HepG2 (cell line): ENCODE data around the gene EPS8L1. TPM values are rescaled to one million over a fixed set of nuclear protein-coding genes. Genes with fewer than 3 reads are reported as not detected.

Experiments used
- CCAR2 ChIP-seq: fragments of 200-400 bp; formaldehyde crosslinking; optimal IDR thresholded peaks from 2 replicates; pipeline ENCODE3; 2018; ENCODE audit warnings: low read depth, mild to moderate bottlenecking, low read length, moderate library complexity
- ETV5 ChIP-seq: IDR thresholded peaks from 2 replicates; pipeline ENCODE4 v1.6.1; 2018; ENCODE audit warnings: missing biosample characterization, missing genetic modification reagents, inconsistent platforms, borderline replicate concordance
- HDAC2 ChIP-seq: sonication (generic); formaldehyde crosslinking; IDR thresholded peaks from 2 replicates; pipeline ENCODE4 v1.4.0; 2020; ENCODE audit warnings: missing genetic modification reagents
- KDM2A ChIP-seq: sonication (generic); formaldehyde crosslinking; IDR thresholded peaks from 2 replicates; pipeline ENCODE4 v1.4.0; 2020; ENCODE audit warnings: low read depth, missing genetic modification reagents, borderline replicate concordance
- KDM5A ChIP-seq: fragments of 200-600 bp; sonication (generic); IDR thresholded peaks from 2 replicates; pipeline ENCODE4 v1.7.0; 2018; ENCODE audit warnings: antibody characterized with exemption, mild to moderate bottlenecking, low read length, borderline replicate concordance
- MTF1 ChIP-seq: sonication (generic); formaldehyde crosslinking; IDR thresholded peaks from 2 replicates; pipeline ENCODE4 v1.5.0; 2020; ENCODE audit warnings: missing genetic modification reagents
- NFYB ChIP-seq: sonication (generic); formaldehyde crosslinking; IDR thresholded peaks from 2 replicates; pipeline ENCODE4 v1.4.0; 2020; ENCODE audit warnings: missing genetic modification reagents
- PHF5A ChIP-seq: IDR thresholded peaks from one replicate; pipeline ENCODE4 v1.6.1; 2018; ENCODE audit warnings: low read depth, missing genetic modification reagents; ENCODE audit not compliant: unreplicated experiment
- RBAK ChIP-seq: sonication (generic); formaldehyde crosslinking; IDR thresholded peaks from 2 replicates; pipeline ENCODE4 v1.5.1; 2020; ENCODE audit warnings: mild to moderate bottlenecking, missing genetic modification reagents
- SAP130 ChIP-seq: IDR thresholded peaks from 2 replicates; pipeline ENCODE4 v1.6.1; 2016; ENCODE audit warnings: low read depth
- THAP11 ChIP-seq: IDR thresholded peaks from 2 replicates; pipeline ENCODE4 v1.6.1; 2016; ENCODE audit warnings: missing biosample characterization, missing genetic modification reagents
- ZFP82 ChIP-seq: sonication (generic); formaldehyde crosslinking; IDR thresholded peaks from 2 replicates; pipeline ENCODE4 v1.5.1; 2020; ENCODE audit warnings: mild to moderate bottlenecking, missing genetic modification reagents, borderline replicate concordance
- ZNF160 ChIP-seq: sonication (generic); formaldehyde crosslinking; IDR thresholded peaks from 2 replicates; pipeline ENCODE4 v1.8.0; 2022; ENCODE audit warnings: mild to moderate bottlenecking, inconsistent platforms, missing genetic modification reagents
- ZNF253 ChIP-seq: sonication (generic); formaldehyde crosslinking; IDR thresholded peaks from 2 replicates; pipeline ENCODE4 v1.8.0; 2022; ENCODE audit warnings: mild to moderate bottlenecking, missing genetic modification reagents, borderline replicate concordance
- ZNF556 ChIP-seq: sonication (generic); formaldehyde crosslinking; IDR thresholded peaks from 2 replicates; pipeline ENCODE4 v1.4.0; 2020; ENCODE audit warnings: mild to moderate bottlenecking, missing genetic modification reagents, borderline replicate concordance
- ZNF674 ChIP-seq: sonication (generic); formaldehyde crosslinking; IDR thresholded peaks from 2 replicates; pipeline ENCODE4 v1.5.0; 2020; ENCODE audit warnings: low read depth, mild to moderate bottlenecking, missing genetic modification reagents
- ZNF761 ChIP-seq: sonication (generic); formaldehyde crosslinking; conservative IDR thresholded peaks from 2 replicates; pipeline ENCODE4 v1.4.0; 2020; ENCODE audit warnings: mild to moderate bottlenecking, missing genetic modification reagents
- ZNF781 ChIP-seq: sonication (generic); formaldehyde crosslinking; IDR thresholded peaks from 2 replicates; pipeline ENCODE4 v1.5.1; 2020; ENCODE audit warnings: borderline replicate concordance, mild to moderate bottlenecking, missing genetic modification reagents; ENCODE audit errors: not compliant biosample characterization
- ZSCAN12 ChIP-seq: sonication (generic); formaldehyde crosslinking; IDR thresholded peaks from 2 replicates; pipeline ENCODE4 v1.9.0; 2021; ENCODE audit warnings: mild to moderate bottlenecking, missing genetic modification reagents
- polyA plus RNA-seq, 8 experiments: library from polyadenylated mRNA; depleted of rRNA in 3 of 8; stranded (reverse) in 7 of 8; unstranded in 1 of 8; fragments of >200 nt; fragmentation: Illumina TruSeq in 4 of 8; extraction: Trizol in 4 of 8; gene quantifications; 2 replicates each; pipeline versions ENCODE4 v1.2.1 to v1.2.3, GENCODE V29; 2011 to 2016; ENCODE audit warnings: low read depth in 4 of 8, missing spikeins in 1 of 8, mixed read lengths in 1 of 8; ENCODE audit not compliant: insufficient read depth in 1 of 8
- total RNA-seq, 5 experiments: library from RNA; depleted of rRNA; stranded (reverse); fragments of >200 nt; fragmentation: Illumina TruSeq; extraction: Trizol; gene quantifications; 2 replicates each; pipeline ENCODE4 v1.2.3, GENCODE V29; 2016; ENCODE audit warnings: low read depth in 1 of 5
- TF ChIP-seq, protein P1 (sequence below): sonication (generic); formaldehyde crosslinking; IDR thresholded peaks from 2 replicates; pipeline ENCODE4 v1.4.0; 2020; ENCODE audit warnings: mild to moderate bottlenecking, missing genetic modification reagents
- TF ChIP-seq, protein P2 (sequence below): sonication (generic); formaldehyde crosslinking; IDR thresholded peaks from 2 replicates; pipeline ENCODE4 v1.5.0; 2020; ENCODE audit warnings: mild to moderate bottlenecking, missing genetic modification reagents, borderline replicate concordance
- TF ChIP-seq, protein P3 (sequence below): sonication (generic); formaldehyde crosslinking; IDR thresholded peaks from 2 replicates; pipeline ENCODE4 v1.5.0; 2020; ENCODE audit warnings: mild to moderate bottlenecking, missing genetic modification reagents, borderline replicate concordance

Gene EPS8L1
- total and polyA plus RNA-seq, 2 of the 13 experiments (the other 11 are each of a cell fraction or from before 2014, with no cell fraction given), result 3.0 to 6.3 TPM

DNA sequence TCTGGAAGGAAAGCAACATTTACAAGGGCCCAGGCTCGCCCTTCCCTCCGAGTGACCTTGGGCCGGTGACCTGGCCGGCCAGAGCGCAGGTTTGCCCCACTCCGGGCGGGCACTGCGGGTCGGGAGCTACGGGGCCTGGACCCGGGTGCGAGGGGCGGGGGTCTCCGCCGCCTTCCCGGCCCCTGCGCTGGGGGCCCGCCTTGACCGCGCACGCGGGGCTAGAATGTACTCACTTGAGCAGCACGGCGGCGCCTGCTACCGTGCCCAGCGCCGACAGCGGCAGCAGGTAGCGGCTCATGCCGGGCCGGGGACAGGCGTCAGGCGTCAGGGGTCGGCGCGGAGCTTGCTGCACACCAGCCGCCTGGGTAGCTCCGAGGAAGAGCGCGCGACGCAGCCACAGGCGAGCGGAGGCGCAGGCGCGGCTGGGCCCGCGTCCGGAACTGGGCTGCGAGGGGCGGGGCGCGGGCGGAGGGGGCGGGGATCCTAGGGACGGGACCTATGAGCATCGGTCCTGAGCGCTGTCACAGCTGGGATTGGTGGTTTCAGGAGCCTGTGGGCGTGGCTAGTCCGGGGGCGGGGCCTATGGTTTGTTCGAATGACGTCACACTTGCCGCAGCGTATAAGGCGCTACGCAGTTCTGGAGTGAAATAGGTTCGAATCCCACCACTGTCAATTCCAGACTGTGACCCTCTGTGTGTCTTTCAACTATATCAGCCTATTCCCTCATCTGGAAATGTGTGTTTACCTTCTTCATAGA, 12.8 kb upstream of the EPS8L1 start, which contains the start of gene RDH13 (continued):
- no peak for TF ChIP-seq RBAK (CRISPR knock-in tag)
- TF ChIP-seq SAP130 (CRISPR knock-in tag), result peak; percentile 62; the same call in 1 of the 2 replicates
- peak; percentile 84 for TF ChIP-seq NFYB (CRISPR knock-in tag)
- no peak for TF ChIP-seq PHF5A (CRISPR knock-in tag)
- peak; percentile 73 for TF ChIP-seq ETV5 (CRISPR knock-in tag)
- TF ChIP-seq ZNF674, result no peak
- TF ChIP-seq MTF1, result 0 out of 2 replicates have a peak, but pooled peaks have one; percentile 43
- TF ChIP-seq ZSCAN12 (CRISPR knock-in tag), result 0 out of 2 replicates have a peak, but pooled peaks have one; percentile 55
- peak; percentile 38; the same call in 1 of the 2 replicates for TF ChIP-seq ZNF556 (CRISPR knock-in tag)
- no peak for TF ChIP-seq ZNF253 (CRISPR knock-in tag)
- TF ChIP-seq, protein P1, sequence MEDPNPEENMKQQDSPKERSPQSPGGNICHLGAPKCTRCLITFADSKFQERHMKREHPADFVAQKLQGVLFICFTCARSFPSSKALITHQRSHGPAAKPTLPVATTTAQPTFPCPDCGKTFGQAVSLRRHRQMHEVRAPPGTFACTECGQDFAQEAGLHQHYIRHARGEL (CRISPR knock-in tag), result no peak
- no peak for TF ChIP-seq CCAR2
- TF ChIP-seq, protein P2, sequence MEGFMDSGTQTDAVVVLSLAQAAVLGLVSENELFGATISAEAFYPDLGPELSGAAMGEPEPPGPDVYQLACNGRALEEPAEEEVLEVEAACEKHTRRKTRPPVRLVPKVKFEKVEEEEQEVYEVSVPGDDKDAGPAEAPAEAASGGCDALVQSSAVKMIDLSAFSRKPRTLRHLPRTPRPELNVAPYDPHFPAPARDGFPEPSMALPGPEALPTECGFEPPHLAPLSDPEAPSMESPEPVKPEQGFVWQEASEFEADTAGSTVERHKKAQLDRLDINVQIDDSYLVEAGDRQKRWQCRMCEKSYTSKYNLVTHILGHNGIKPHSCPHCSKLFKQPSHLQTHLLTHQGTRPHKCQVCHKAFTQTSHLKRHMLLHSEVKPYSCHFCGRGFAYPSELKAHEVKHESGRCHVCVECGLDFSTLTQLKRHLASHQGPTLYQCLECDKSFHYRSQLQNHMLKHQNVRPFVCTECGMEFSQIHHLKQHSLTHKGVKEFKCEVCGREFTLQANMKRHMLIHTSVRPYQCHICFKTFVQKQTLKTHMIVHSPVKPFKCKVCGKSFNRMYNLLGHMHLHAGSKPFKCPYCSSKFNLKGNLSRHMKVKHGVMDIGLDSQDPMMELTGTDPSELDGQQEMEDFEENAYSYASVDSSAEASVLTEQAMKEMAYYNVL (CRISPR knock-in tag), result no peak
- 0 out of 2 replicates have a peak, but pooled peaks have one; percentile 52 for TF ChIP-seq ZNF761 (CRISPR knock-in tag)
- no peak for TF ChIP-seq ZFP82
- TF ChIP-seq KDM5A, result 0 out of 2 replicates have a peak, but pooled peaks have one; percentile 25
- TF ChIP-seq THAP11 (CRISPR knock-in tag), result no peak
- TF ChIP-seq HDAC2 (CRISPR knock-in tag), result 0 out of 2 replicates have a peak, but pooled peaks have one; percentile 32
- 0 out of 2 replicates have a peak, but pooled peaks have one; percentile 22 for TF ChIP-seq KDM2A (CRISPR knock-in tag)
- TF ChIP-seq ZNF781 (CRISPR knock-in tag), result no peak
- TF ChIP-seq, protein P3, sequence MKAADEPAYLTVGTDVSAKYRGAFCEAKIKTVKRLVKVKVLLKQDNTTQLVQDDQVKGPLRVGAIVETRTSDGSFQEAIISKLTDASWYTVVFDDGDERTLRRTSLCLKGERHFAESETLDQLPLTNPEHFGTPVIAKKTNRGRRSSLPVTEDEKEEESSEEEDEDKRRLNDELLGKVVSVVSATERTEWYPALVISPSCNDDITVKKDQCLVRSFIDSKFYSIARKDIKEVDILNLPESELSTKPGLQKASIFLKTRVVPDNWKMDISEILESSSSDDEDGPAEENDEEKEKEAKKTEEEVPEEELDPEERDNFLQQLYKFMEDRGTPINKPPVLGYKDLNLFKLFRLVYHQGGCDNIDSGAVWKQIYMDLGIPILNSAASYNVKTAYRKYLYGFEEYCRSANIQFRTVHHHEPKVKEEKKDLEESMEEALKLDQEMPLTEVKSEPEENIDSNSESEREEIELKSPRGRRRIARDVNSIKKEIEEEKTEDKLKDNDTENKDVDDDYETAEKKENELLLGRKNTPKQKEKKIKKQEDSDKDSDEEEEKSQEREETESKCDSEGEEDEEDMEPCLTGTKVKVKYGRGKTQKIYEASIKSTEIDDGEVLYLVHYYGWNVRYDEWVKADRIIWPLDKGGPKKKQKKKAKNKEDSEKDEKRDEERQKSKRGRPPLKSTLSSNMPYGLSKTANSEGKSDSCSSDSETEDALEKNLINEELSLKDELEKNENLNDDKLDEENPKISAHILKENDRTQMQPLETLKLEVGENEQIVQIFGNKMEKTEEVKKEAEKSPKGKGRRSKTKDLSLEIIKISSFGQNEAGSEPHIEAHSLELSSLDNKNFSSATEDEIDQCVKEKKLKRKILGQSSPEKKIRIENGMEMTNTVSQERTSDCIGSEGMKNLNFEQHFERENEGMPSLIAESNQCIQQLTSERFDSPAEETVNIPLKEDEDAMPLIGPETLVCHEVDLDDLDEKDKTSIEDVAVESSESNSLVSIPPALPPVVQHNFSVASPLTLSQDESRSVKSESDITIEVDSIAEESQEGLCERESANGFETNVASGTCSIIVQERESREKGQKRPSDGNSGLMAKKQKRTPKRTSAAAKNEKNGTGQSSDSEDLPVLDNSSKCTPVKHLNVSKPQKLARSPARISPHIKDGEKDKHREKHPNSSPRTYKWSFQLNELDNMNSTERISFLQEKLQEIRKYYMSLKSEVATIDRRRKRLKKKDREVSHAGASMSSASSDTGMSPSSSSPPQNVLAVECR (CRISPR knock-in tag), result peak; percentile 73; the same call in 1 of the 2 replicates
- TF ChIP-seq ZNF160 (CRISPR knock-in tag), result 0 out of 2 replicates have a peak, but pooled peaks have one; percentile 33
